CD14-positive monocyte (primary cell): ENCODE results near the gene SPATA2L. TPM values are rescaled to one million over a fixed set of nuclear protein-coding genes. Genes with fewer than 3 reads are reported as not detected.

Source experiments
- DNase-seq, 3 donors: peaks; one replicate each; pipeline ENCODE4 v3.0.0-alpha.2; 2011 to 2022
- H2AFZ ChIP-seq: 2 replicates; pipeline ENCODE4 v1.6.0; 2012; ENCODE audit warnings: mild to moderate bottlenecking, low read depth, low read length, inconsistent platforms; ENCODE audit not compliant: insufficient read depth, poor library complexity, severe bottlenecking
- H3K27ac ChIP-seq, 2 donors: 1 replicate in 1 of 2; 2 replicates in 1 of 2; pipeline ENCODE4 v1.5.1; 2012 to 2013; ENCODE audit warnings: low read length in 2 of 2, control low read depth in 1 of 2, inconsistent platforms in 1 of 2, low read depth in 1 of 2, mild to moderate bottlenecking in 1 of 2
- H3K27me3 ChIP-seq, 2 donors: one replicate each; pipeline versions ENCODE4 v1.6.0 to v1.6.1; 2011 to 2013; ENCODE audit warnings: low read length in 2 of 2; ENCODE audit not compliant: control insufficient read depth in 2 of 2, insufficient read depth in 2 of 2
- H3K36me3 ChIP-seq, 2 donors: replicated peaks in 1 of 2; 1 replicate in 1 of 2; 2 replicates in 1 of 2; pipeline versions ENCODE4 v1.5.1 to v1.6.1; 2012 to 2013; ENCODE audit warnings: low read length in 2 of 2, control low read depth in 1 of 2, inconsistent platforms in 1 of 2, mild to moderate bottlenecking in 1 of 2; ENCODE audit not compliant: insufficient read depth in 2 of 2, control insufficient read depth in 1 of 2
- H3K4me1 ChIP-seq, 2 donors: 1 replicate in 1 of 2; 2 replicates in 1 of 2; pipeline versions ENCODE4 v1.5.1 to v1.6.1; 2012 to 2013; ENCODE audit warnings: low read length in 2 of 2, control low read depth in 1 of 2, inconsistent platforms in 1 of 2, mild to moderate bottlenecking in 1 of 2, moderate library complexity in 1 of 2; ENCODE audit not compliant: insufficient read depth in 2 of 2, control insufficient read depth in 1 of 2
- H3K4me2 ChIP-seq: replicated peaks from 2 replicates; pipeline ENCODE3; 2012; ENCODE audit warnings: low read length, moderate library complexity, mild to moderate bottlenecking; ENCODE audit not compliant: poor library complexity, severe bottlenecking; ENCODE audit errors: extremely low read depth
- H3K4me3 ChIP-seq, 3 experiments: fragments of 200-600 bp in 1 of 3; sonication (generic) in 1 of 3; replicated peaks in 1 of 3; 1 replicate in 2 of 3; 2 replicates in 1 of 3; pipeline ENCODE4 v1.5.1; 2011 to 2013; ENCODE audit warnings: low read length in 3 of 3, mild to moderate bottlenecking in 3 of 3, control low read depth in 2 of 3, low read depth in 2 of 3, inconsistent platforms in 1 of 3, moderate library complexity in 1 of 3
- H3K79me2 ChIP-seq: 2 replicates; pipeline ENCODE4 v1.6.0; 2012; ENCODE audit warnings: mild to moderate bottlenecking, control low read depth, inconsistent platforms, low read length, moderate library complexity; ENCODE audit not compliant: insufficient read depth
- H3K9ac ChIP-seq: 2 replicates; pipeline ENCODE4 v1.6.0; 2017; ENCODE audit warnings: low read length, mild to moderate bottlenecking; ENCODE audit not compliant: insufficient read depth, poor library complexity, severe bottlenecking
- H3K9me3 ChIP-seq, 2 donors: replicated peaks in 1 of 2; 1 replicate in 1 of 2; 2 replicates in 1 of 2; pipeline versions ENCODE4 v1.5.1 to v1.6.1; 2012 to 2013; ENCODE audit warnings: low read length in 2 of 2, control low read depth in 1 of 2; ENCODE audit not compliant: control insufficient read depth in 1 of 2, insufficient read depth in 1 of 2
- H4K20me1 ChIP-seq: 2 replicates; pipeline ENCODE4 v1.6.0; 2012; ENCODE audit warnings: mild to moderate bottlenecking, low read length, control low read depth, moderate library complexity; ENCODE audit not compliant: insufficient read depth
- H3K27ac Mint-ChIP-seq, 7 donors: one replicate each; pipeline ENCODE4 v1.8.0; 2020; ENCODE audit warnings: mild to moderate bottlenecking in 7 of 7, mixed read lengths in 7 of 7, moderate library complexity in 6 of 7, inconsistent platforms in 2 of 7
- H3K27me3 Mint-ChIP-seq, 3 donors: one replicate each; pipeline ENCODE4 v1.8.0; 2021 to 2022; ENCODE audit warnings: low read depth in 3 of 3, mild to moderate bottlenecking in 3 of 3, mixed read lengths in 3 of 3, moderate library complexity in 3 of 3, inconsistent platforms in 1 of 3
- H3K36me3 Mint-ChIP-seq, 2 donors: one replicate each; pipeline ENCODE4 v1.8.0; 2020; ENCODE audit warnings: mixed read lengths in 2 of 2, inconsistent platforms in 1 of 2, mild to moderate bottlenecking in 1 of 2
- H3K4me1 Mint-ChIP-seq: one replicate; pipeline ENCODE4 v1.8.0; 2020; ENCODE audit warnings: mild to moderate bottlenecking, mixed read lengths
- H3K4me3 Mint-ChIP-seq, 2 donors: one replicate each; pipeline ENCODE4 v1.8.0; 2020; ENCODE audit warnings: mild to moderate bottlenecking in 2 of 2, mixed read lengths in 2 of 2, moderate library complexity in 1 of 2
- H3K9me3 Mint-ChIP-seq, 7 donors: one replicate each; pipeline ENCODE4 v1.8.0; 2020 to 2022; ENCODE audit warnings: mixed read lengths in 7 of 7, mild to moderate bottlenecking in 6 of 7, moderate library complexity in 6 of 7, inconsistent platforms in 2 of 7
- CTCF ChIP-seq: fragments of 200-600 bp; IDR thresholded peaks from one replicate; pipeline ENCODE4 v1.8.0; 2022; ENCODE audit warnings: antibody characterized with exemption, mild to moderate bottlenecking
- WGBS: methylation state at CpG from one replicate; pipeline ENCODE4 v1.1.5; 2013; ENCODE audit warnings: missing lambda C conversion rate; ENCODE audit not compliant: insufficient coverage; 5-methylcytosine and 5-hydroxymethylcytosine counted together
- intact Hi-C, 2 donors: fragments of 100-400 bp; cut with micrococcal nuclease; formaldehyde crosslinking; loops; one replicate each; pipeline versions ENCODE4 v1.15.0 to v1.15.1; 2023
- polyA plus RNA-seq, 3 donors: library from polyadenylated mRNA; depleted of rRNA in 1 of 3; unstranded in 2 of 3; stranded (reverse) in 1 of 3; fragments of 300-500 nt in 2 of 3; fragments of >200 nt in 1 of 3; fragmentation: Illumina TruSeq in 2 of 3; gene quantifications; 1 replicate in 2 of 3; 2 replicates in 1 of 3; pipeline ENCODE4 v1.2.3, GENCODE V29; 2012 to 2021

The SPATA2L gene
- polyA plus RNA-seq, 3 donors, result 10.0 to 17.6 (median 15.1) TPM

GRCh38 chr16:89709166-89709565 is 7.7 kb upstream of the SPATA2L start:
- H3K36me3 ChIP-seq, result peaks cover 9 to 18% of the 10 kb centered on the region in 2 donors
- intact Hi-C loops, result no loop called here
- 94% methylated on average over 10 of the region's 10 CpGs for WGBS

GRCh38 chr16:89708481-89708931 is 7.0 kb upstream of the SPATA2L start:
- H3K27me3 Mint-ChIP-seq, result peaks cover 15 to 28% (median 26%) of the 10 kb centered on the region in 3 donors
- no peak overlapping the region for H2AFZ ChIP-seq
- peaks cover 9 to 18% of the 10 kb centered on the region in 2 donors for H3K36me3 ChIP-seq
- no peak for TF ChIP-seq CTCF
- H3K27ac ChIP-seq, result no peak overlapping the region
- 96% methylated on average over 15 of the region's 19 CpGs for WGBS
- no peak overlapping the region for H3K4me3 Mint-ChIP-seq
- H3K4me1 Mint-ChIP-seq, result peaks cover 13% of the 10 kb centered on the region
- no peaks in the 10 kb centered on the region for H4K20me1 ChIP-seq
- H3K9ac ChIP-seq, result no peak overlapping the region
- H3K36me3 Mint-ChIP-seq, result peaks cover 7 to 23% of the 10 kb centered on the region in 2 donors
- no peaks in the 10 kb centered on the region for H3K9me3 ChIP-seq
- H3K4me1 ChIP-seq, result peaks cover 17 to 20% of the 10 kb centered on the region in 2 donors
- no peak for DNase-seq
- H3K9me3 Mint-ChIP-seq, result peaks cover 0 to 2% (median 0%) of the 10 kb centered on the region in 7 donors
- H3K27me3 ChIP-seq, result peaks cover 0 to 12% of the 10 kb centered on the region in 2 donors
- no peaks in the 10 kb centered on the region for H3K79me2 ChIP-seq
- H3K27ac Mint-ChIP-seq, result no peak overlapping the region
- H3K4me2 ChIP-seq, result no peak overlapping the region
- intact Hi-C loops, result no loop called here
- no peak overlapping the region for H3K4me3 ChIP-seq

More at GRCh38 chr16:89709166-89709565, 7.7 kb upstream of the SPATA2L start:
- Histone ChIP-seq H3K9ac (no peak overlapping the region), H3K27me3 (peaks cover 0 to 12% of the 10 kb centered on the region in 2 donors), H2AFZ (no peak overlapping the region), H3K4me1 (peaks cover 17 to 20% of the 10 kb centered on the region in 2 donors), H3K4me2 (no peak overlapping the region), H3K4me3 (no peak overlapping the region), H3K79me2 (no peaks in the 10 kb centered on the region), H3K9me3 (no peaks in the 10 kb centered on the region), H4K20me1 (no peaks in the 10 kb centered on the region), H3K27ac (no peak overlapping the region)
- no peak for TF ChIP-seq CTCF
- peaks cover 13% of the 10 kb centered on the region for H3K4me1 Mint-ChIP-seq
- no peak overlapping the region for H3K27ac Mint-ChIP-seq
- H3K4me3 Mint-ChIP-seq, result no peak overlapping the region
- H3K9me3 Mint-ChIP-seq, result peaks cover 0 to 2% (median 0%) of the 10 kb centered on the region in 7 donors
- H3K27me3 Mint-ChIP-seq, result peaks cover 14 to 26% (median 24%) of the 10 kb centered on the region in 3 donors
- H3K36me3 Mint-ChIP-seq, result peaks cover 7 to 23% of the 10 kb centered on the region in 2 donors
- no peak for DNase-seq
